Spleen (tissue), 11 donors: ENCODE measurements around the gene BLVRB. TPM values are rescaled to one million over a fixed set of nuclear protein-coding genes. Genes with fewer than 3 reads are reported as not detected.
"Not testable (repeated sequence)": the region's sequence is repeated elsewhere in the genome, so short reads cannot be mapped to it uniquely, and the experiment has no call there.

ENCODE experiments used
- DNase-seq: peaks from one replicate; pipeline ENCODE4 v3.0.0-alpha.2; 2020
- H3K27ac ChIP-seq, 8 donors: fragments of 200-600 bp; sonication (generic) in 7 of 8; 1 replicate in 4 of 8; 2 replicates in 4 of 8; pipeline versions ENCODE4 v1.5.0 to v1.8.0; 2016 to 2021; ENCODE audit warnings: inconsistent platforms in 4 of 8, mild to moderate bottlenecking in 4 of 8, moderate library complexity in 1 of 8
- H3K27me3 ChIP-seq, 7 donors: fragments of 200-600 bp; sonication (generic) in 6 of 7; replicated peaks in 1 of 7; 1 replicate in 4 of 7; 2 replicates in 3 of 7; pipeline versions ENCODE4 v1.5.0 to v1.8.0; 2016 to 2021; ENCODE audit warnings: inconsistent platforms in 3 of 7, mild to moderate bottlenecking in 1 of 7
- H3K36me3 ChIP-seq, 6 donors: fragments of 200-600 bp; sonication (generic) in 5 of 6; 1 replicate in 4 of 6; 2 replicates in 2 of 6; pipeline versions ENCODE4 v1.5.0 to v1.8.0; 2016 to 2021; ENCODE audit warnings: inconsistent platforms in 2 of 6
- H3K4me1 ChIP-seq, 6 donors: fragments of 200-600 bp; sonication (generic) in 5 of 6; 1 replicate in 3 of 6; 2 replicates in 3 of 6; pipeline versions ENCODE4 v1.5.0 to v1.8.0; 2016 to 2021; ENCODE audit warnings: inconsistent platforms in 3 of 6
- H3K4me3 ChIP-seq, 8 donors: fragments of 200-600 bp; sonication (generic) in 7 of 8; 1 replicate in 4 of 8; 2 replicates in 4 of 8; pipeline versions ENCODE4 v1.5.0 to v1.8.0; 2016 to 2021; ENCODE audit warnings: inconsistent platforms in 4 of 8, mild to moderate bottlenecking in 4 of 8, moderate library complexity in 2 of 8
- H3K9me3 ChIP-seq, 8 donors: fragments of 200-600 bp; sonication (generic) in 7 of 8; 1 replicate in 4 of 8; 2 replicates in 4 of 8; pipeline versions ENCODE4 v1.5.0 to v1.8.0; 2016 to 2021; ENCODE audit warnings: inconsistent platforms in 4 of 8
- POLR2A ChIP-seq, 3 donors: fragments of 450-650 bp; IDR thresholded peaks; one replicate each; pipeline ENCODE4 v1.5.1; 2017; ENCODE audit warnings: antibody characterized with exemption in 3 of 3, mild to moderate bottlenecking in 1 of 3
- POLR2AphosphoS5 ChIP-seq, 3 donors: sonication (generic); formaldehyde crosslinking; IDR thresholded peaks; one replicate each; pipeline ENCODE4 v1.5.1; 2017; ENCODE audit warnings: antibody characterized with exemption in 3 of 3
- WGBS, 5 donors: extraction: QIAGEN DNeasy Blood & Tissue Kit in 3 of 5; methylation state at CpG; one replicate each; pipeline versions ENCODE4 v1.1.5 to v1.1.7; 2013 to 2018; 5-methylcytosine and 5-hydroxymethylcytosine counted together
- intact Hi-C: fragments of 100-400 bp; cut with DNase I; formaldehyde crosslinking; loops from one replicate; pipeline ENCODE4 v1.15.0; 2023; ENCODE audit warnings: low total_unique reads
- polyA plus RNA-seq, 3 donors: library from polyadenylated mRNA; stranded (reverse); fragments of 200-250 nt; gene quantifications; one replicate each; pipeline ENCODE4 v1.2.1, GENCODE V29; 2013
- total RNA-seq, 7 donors: library from RNA; depleted of rRNA in 3 of 7; stranded (reverse); fragments of >200 nt in 3 of 7; fragmentation: NEBNext Ultra II Directional in 4 of 7; extraction: Animal tissue kit (Norgen Biotek cat#: 25700) in 4 of 7; gene quantifications; one replicate each; pipeline versions ENCODE4 v1.1.0 to v1.2.1, GENCODE V29; 2016 to 2021
- TF ChIP-seq, protein P1 (sequence below), 11 experiments: fragments of 200-600 bp in 7 of 11; fragments of 450-650 bp in 4 of 11; sonication (generic) in 4 of 11; IDR thresholded peaks in 8 of 11; conservative IDR thresholded peaks in 3 of 11; 1 replicate in 7 of 11; 2 replicates in 4 of 11; pipeline versions ENCODE4 v1.4.0 to v1.8.0; 2016 to 2021; ENCODE audit warnings: antibody characterized with exemption in 11 of 11, inconsistent platforms in 4 of 11, mild to moderate bottlenecking in 1 of 11
- donor health status: healthy with polysubstance abuse.
- donor health status: DM: no; HTN: no; CAD: no; lungs with moderate emphysema.
- donor health status: DM: no; HTN: no; CAD: no.
- donor health status: Bipolar disorder and iron deficiency.
- donor health status: healthy.
- donor health status: DM: no; HTN: no; CAD: no.
- donor health status: DM: yes; HTN: yes; CAD: no.

The BLVRB gene
- total and polyA plus RNA-seq, 10 donors, result 90.6 to 243 (median 178) TPM

DNA sequence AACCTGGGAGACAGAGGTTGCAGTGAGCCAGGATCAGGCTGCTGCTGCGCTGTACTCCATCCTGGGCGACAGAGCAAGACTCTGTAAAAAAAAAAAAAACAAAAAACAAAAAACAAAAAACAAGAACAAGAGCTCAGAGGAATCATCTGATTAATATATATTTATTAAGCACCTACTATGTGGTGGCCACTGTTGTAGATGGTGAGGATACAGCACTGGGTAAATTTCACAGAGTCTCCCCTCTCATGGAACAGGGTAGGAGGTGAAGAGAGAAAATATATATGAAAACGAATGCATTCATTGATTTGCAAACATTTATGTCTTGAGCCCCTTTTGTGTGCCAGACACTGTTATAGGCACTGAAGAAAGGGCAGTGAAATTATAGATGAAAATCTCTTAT is 33.8 kb downstream of the BLVRB start:
- TF ChIP-seq, protein P1, sequence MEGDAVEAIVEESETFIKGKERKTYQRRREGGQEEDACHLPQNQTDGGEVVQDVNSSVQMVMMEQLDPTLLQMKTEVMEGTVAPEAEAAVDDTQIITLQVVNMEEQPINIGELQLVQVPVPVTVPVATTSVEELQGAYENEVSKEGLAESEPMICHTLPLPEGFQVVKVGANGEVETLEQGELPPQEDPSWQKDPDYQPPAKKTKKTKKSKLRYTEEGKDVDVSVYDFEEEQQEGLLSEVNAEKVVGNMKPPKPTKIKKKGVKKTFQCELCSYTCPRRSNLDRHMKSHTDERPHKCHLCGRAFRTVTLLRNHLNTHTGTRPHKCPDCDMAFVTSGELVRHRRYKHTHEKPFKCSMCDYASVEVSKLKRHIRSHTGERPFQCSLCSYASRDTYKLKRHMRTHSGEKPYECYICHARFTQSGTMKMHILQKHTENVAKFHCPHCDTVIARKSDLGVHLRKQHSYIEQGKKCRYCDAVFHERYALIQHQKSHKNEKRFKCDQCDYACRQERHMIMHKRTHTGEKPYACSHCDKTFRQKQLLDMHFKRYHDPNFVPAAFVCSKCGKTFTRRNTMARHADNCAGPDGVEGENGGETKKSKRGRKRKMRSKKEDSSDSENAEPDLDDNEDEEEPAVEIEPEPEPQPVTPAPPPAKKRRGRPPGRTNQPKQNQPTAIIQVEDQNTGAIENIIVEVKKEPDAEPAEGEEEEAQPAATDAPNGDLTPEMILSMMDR (IDR thresholded peaks at IDR 0.05 in 8 of 11, conservative IDR thresholded peaks at IDR 0.05 in 3 of 11), result no peak
- no peak overlapping the region for H3K4me3 ChIP-seq
- no peak for DNase-seq
- peak overlapping the region in 3 of 8 donors; percentile 92 to 93 (median 93) for H3K27ac ChIP-seq
- intact Hi-C loops, result no loop called here
- peaks cover 6 to 54% (median 39%) of the 10 kb centered on the region in 6 donors for H3K4me1 ChIP-seq
- H3K36me3 ChIP-seq, result no peaks in the 10 kb centered on the region
- WGBS, 5 donors, result 83 to 94% (median 88%) methylated on average over 3 of the region's 3 CpGs
- no peaks in the 10 kb centered on the region for H3K27me3 ChIP-seq
- no peaks in the 10 kb centered on the region for H3K9me3 ChIP-seq

DNA sequence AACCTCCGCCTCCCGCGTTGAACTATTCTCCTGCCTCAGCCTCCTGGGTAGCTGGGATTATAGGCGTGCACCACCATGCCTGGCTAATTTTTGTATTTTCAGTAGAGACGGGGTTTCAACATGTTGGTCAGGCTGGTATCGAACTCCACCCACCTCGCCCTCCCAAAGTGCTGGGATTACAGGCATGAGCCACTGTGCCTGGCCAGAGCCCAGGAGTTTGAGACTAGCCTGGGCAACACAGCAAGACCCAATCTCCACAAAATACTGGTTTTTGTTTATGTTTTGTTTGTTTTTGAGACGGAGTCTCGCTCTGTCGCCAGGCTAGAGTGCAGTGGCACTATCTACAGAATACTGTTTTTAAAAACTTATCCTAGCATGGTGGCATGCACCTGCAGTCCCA is 35.3 kb downstream of the BLVRB start:
- intact Hi-C loops, H3K27me3 ChIP-seq, H3K4me3 ChIP-seq, H3K9me3 ChIP-seq, H3K27ac ChIP-seq, H3K36me3 ChIP-seq, DNase-seq: not testable (repeated sequence)
- peaks cover 6 to 50% (median 42%) of the 10 kb centered on the region in 6 donors for H3K4me1 ChIP-seq
- 92 to 99% (median 97%) methylated on average over 10 of the region's 10 CpGs for WGBS, 5 donors

DNA sequence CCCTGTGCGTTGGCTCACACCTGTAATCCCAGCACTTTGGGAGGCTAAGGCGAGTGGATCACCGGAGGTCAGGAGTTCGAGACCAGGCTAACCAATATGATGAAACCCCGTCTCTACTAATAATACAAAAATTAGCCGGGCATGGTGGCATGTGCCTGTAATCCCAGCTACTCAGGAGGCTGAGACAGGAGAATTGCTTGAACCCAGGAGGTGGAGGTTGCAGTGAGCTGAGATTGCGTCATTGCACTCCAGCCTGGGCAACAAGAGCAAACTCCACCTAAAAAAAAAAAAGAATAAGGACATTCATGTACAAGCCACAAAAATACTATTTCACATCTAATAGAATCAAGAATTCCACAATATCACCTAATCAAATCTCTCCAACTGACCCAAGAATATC is 37.3 kb downstream of the BLVRB start:
- 91 to 96% (median 94%) methylated on average over 7 of the region's 7 CpGs for WGBS, 5 donors
- H3K36me3 ChIP-seq, H3K9me3 ChIP-seq, H3K27me3 ChIP-seq, DNase-seq, H3K4me3 ChIP-seq, H3K27ac ChIP-seq, intact Hi-C loops: not testable (repeated sequence)
- peaks cover 14 to 50% (median 40%) of the 10 kb centered on the region in 6 donors for H3K4me1 ChIP-seq

DNA sequence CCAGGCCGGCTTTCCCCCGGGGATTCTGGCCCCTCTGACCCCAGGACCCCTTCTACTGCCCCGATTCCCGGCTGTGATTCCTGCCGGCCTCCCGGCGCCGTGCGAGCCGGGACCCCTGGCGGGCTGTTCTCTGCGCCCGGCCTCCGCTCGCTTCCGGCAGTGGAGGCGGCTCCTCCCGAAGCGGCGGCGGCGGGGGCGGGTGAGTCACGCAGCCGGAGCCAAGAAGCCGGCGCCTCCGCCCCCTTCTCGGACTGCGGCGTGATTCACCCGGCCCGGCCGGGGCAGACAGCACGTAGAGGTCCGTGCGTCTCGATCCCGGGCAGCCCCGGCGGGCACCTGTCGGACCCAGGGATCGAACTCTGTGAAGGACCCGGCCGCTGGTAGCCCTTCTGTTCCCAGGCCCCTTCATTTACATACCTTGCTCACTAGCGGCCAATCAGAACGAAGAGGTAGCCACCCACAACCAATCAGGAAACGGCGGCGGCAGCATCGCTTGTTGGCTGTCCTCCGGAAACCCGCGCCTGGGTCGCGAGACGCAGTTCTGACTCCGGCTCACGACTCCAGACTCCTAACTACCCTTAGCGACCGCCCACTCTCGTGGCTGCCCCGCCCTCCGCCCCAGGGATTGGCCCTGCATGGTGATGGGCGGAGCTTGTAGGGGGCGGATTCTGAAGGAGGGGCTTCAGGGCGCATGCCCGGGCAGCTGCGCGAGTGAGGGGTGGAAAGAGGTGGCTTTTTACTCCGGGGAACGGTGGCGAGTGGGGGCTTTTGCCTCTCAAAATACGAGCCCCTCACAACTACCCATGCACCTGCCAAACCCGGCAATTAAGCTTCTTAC is 39.9 kb downstream of the BLVRB start, which contains the start of gene SERTAD1:
TSS of gene SERTAD1 (minus strand) at position 543 of the 838 bp plus-strand sequence. CDS start 2,446 bp downstream, outside the sequence.
- Histone ChIP-seq H3K27ac (peak within 1 kb of the TSS; percentile 97 to 100 (median 99)), H3K4me3 (peak within 1 kb of the TSS; percentile 60 to 79 (median 73)), H3K27me3 (no peaks in the 10 kb centered on the region), H3K9me3 (no peaks in the 10 kb centered on the region), H3K4me1 (peaks cover 19 to 53% (median 43%) of the 10 kb centered on the region in 6 donors), H3K36me3 (peaks cover 0 to 16% (median 11%) of the 10 kb centered on the region in 6 donors)
- DNase-seq, result peak; percentile 100
- WGBS, 5 donors, result 0 to 1% (median 0%) methylated on average over 44 to 75 of the region's 75 CpGs
- intact Hi-C loops, result no loop called here
- TF ChIP-seq POLR2AphosphoS5 (IDR thresholded peaks at IDR 0.05) (peak; percentile 100), POLR2A (IDR thresholded peaks at IDR 0.05) (peak; percentile 96 to 99 (median 96))
- TF ChIP-seq, protein P1 (IDR thresholded peaks at IDR 0.05 in 8 of 11, conservative IDR thresholded peaks at IDR 0.05 in 3 of 11), result peak; percentile 60 to 88 (median 76)
